Anterior cingulate cortex (tissue), 58 donors: ENCODE results near the gene FOXL2.

Source experiments
- DNase-seq, 58 donors: peaks; one replicate each; lab custom pipeline; 2025; lab: John Stamatoyannopoulos, UW

Gene FOXL2

GRCh38 chr3:138946663-138947494 is at the start of gene FOXL2, which contains the start of gene FOXL2NB:
Gene FOXL2 (minus strand): TSS chr3:138947137. CDS start chr3:138946722, 415 bp downstream.
Gene FOXL2NB (plus strand): TSS chr3:138947217. CDS start chr3:138947365, 148 bp downstream.
- DNase-seq = no peak

- no peak for DNase-seq
Observed at GRCh38 chr3:138995706-138996105, 48.8 kb upstream of the FOXL2 start.

GRCh38 chr3:138987181-138987580 is 40.2 kb upstream of the FOXL2 start:
- no peak for DNase-seq

DNA sequence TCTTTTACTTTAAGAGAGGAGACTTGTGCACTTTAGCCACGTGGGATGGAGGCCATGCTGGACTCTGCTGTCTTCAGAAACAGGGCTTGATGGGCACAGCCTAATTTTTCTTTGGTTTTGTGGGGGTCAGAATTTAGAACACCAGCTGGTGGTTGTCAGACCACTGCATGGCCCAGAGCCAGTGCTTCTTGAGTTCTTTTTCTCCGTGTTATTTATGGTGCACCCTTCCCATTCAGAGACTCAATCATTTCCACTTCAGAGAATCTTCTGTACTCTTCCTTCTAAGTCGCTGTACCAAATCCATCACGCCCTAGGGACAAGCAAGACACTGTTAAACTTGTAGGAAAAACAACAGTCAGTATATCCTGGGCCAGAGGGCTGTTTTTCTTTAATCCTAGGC is 39.0 kb upstream of the FOXL2 start:
- no peak for DNase-seq

GRCh38 chr3:138984816-138985215 is 37.9 kb upstream of the FOXL2 start:
- no peak for DNase-seq

GRCh38 chr3:138976047-138976446 is 29.1 kb upstream of the FOXL2 start:
- DNase-seq = no peak

DNA sequence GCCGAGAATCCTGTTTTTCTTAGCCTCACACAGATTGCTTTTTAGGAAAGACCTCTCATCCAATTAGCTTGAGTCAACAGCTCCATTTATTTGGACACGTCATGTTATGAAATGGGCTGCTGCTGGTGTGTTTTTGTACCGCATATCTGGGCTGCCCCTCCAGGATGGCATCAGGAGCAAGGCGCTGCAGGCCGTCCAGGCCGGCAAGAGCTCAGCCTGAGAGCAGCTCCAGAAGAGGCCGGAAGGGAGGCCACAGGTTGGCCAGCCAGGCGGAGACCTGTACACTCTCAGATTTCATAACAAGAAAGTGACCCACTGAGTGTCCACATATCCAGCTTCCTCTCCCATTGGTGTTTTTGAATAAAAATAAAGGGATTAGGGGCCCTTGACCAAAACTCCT is 28.4 kb upstream of the FOXL2 start:
- DNase-seq = no peak

- DNase-seq = no peak
Observed at GRCh38 chr3:138974462-138974861, 27.5 kb upstream of the FOXL2 start.

DNA sequence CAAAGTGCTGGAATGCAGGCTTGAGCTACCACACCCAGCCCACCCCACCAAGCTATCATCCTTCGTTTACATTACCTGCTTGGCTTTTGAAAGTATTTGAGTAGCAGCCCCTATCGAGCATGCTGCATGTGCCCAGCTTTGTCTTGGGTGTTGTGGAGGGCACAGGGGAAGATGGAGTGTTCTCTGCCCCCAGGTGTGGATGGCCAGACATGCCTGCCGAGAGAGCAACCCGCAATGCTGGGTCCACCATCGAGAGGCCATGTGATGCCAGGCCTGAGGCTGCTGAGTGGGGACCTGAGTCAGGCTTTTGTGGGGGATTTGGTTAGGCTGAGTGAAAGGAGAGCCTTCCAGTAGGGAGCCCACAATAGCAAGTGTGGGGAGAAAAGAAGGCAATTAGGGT is 26.0 kb upstream of the FOXL2 start:
- DNase-seq = no peak

GRCh38 chr3:138971766-138972320 is 24.9 kb upstream of the FOXL2 start:
- DNase-seq = no peak

DNA sequence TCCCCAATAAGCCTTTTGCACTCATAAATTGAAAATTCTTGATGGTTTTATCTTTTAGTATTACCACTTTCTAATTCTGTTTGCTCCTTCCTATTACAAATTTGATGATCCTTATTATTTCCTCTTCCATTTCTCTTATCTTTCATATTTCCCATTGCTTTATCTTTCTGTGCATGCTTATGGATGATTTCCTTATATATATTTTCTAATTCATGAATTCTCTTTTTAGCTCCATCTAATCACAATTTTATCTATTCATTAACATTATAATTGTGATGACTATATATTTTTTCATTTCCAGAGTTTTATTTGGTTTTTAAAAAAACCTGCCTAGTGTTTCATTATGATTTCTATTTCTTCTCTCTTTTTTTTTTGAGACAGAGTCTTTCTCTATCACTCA is 18.0 kb upstream of the FOXL2 start:
- DNase-seq = no peak

DNA sequence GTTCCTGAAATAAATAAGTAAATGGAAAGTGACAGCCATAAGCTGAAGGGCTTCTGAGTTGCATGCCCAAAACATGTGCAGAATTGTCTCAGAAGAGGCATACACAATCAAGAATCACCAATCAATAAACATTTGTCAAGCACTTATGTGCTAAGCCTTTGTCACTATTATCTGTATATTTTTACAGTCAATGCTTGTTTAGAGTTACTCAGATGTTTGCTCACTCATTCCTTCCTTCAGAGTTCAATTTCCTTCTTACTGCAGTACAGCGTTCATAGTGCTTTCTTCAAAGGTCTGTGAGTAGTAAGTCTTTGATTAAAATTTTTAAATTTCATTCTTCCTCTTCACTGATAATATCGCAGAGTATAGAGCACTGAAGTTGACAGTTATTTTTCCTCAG is 17.3 kb upstream of the FOXL2 start:
- DNase-seq = no peak

GRCh38 chr3:138962854-138963560 is 16.1 kb upstream of the FOXL2 start:
- DNase-seq = no peak

- DNase-seq = no peak
Observed at GRCh38 chr3:138960417-138960852, 13.5 kb upstream of the FOXL2 start.

DNA sequence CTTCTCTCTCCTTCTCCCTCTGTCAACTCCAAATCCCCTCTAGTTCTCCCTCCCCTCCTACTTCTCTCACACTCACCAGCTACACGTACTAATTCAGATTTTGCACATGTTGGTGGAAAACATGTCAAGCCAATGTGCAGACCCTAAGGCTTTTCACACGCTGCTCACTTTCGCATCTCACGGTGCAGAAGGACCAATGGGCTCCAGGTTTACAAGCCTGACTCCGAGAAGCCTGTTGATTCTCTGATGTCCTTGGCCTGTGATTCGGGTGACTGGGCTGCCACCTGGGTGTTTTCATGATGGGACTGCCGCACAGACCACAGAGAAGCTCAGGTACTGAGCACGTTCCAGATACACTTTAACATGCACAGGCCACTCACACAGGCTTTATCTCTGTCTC is 3.8 kb upstream of the FOXL2 start:
- no peak for DNase-seq

DNA sequence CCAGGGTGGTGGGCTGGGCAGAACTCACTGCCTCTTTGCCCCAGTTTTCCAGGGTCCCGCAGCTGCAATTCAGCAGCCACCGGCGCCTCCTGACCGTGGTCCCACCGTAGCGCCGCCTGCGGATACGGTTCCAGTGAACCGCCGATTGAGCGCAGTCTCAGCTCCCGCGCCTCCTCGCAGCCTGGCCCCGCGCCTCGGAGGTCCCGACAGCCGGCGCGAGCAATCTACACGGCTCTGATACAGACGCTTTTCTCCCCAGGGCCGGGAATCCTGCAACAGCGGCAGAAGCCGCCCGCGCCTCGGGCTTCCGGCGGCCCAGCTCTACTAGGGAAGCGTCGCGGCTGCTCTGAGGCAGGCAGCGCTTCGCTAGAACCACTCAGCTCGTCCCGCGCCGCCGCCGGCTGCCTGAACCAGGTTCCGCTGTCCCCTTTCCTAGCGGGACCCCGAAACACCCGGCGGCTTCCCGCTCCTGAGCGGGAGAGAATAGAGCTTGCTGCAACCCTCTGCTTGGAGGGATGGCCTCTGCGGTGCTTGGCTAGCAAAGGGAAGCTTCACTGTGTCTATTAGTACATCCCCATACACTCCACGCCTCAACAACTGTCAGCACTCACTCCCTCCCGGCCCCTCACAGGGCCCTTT is 3.2 kb upstream of the FOXL2 start:
- peak in 2 of 58 donors; percentile 6 to 15 for DNase-seq

- DNase-seq = no peak
Observed at GRCh38 chr3:138949445-138950005, 2.6 kb upstream of the FOXL2 start.

DNA sequence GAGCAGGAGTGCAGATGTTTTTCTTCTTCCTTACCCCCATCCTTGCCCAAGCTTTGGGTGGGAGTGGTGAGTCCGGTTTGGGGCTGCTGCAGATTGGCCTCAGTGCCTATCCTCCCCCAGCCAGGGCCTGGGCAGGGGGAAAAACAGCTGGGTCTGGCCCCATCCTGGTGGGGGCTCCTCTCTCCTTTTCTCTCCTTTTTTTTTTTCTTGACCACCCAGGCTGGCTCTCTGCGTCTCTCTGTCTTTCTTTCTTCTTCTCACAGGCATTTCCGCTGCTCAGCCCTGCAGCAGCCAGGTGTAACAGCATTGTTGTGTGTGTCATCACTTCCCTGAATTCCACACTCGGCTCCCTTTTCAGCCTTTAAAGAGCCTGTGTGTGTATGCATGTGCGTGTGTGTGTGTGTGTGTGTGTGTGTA is 2.1 kb upstream of the FOXL2 start:
- no peak for DNase-seq

DNA sequence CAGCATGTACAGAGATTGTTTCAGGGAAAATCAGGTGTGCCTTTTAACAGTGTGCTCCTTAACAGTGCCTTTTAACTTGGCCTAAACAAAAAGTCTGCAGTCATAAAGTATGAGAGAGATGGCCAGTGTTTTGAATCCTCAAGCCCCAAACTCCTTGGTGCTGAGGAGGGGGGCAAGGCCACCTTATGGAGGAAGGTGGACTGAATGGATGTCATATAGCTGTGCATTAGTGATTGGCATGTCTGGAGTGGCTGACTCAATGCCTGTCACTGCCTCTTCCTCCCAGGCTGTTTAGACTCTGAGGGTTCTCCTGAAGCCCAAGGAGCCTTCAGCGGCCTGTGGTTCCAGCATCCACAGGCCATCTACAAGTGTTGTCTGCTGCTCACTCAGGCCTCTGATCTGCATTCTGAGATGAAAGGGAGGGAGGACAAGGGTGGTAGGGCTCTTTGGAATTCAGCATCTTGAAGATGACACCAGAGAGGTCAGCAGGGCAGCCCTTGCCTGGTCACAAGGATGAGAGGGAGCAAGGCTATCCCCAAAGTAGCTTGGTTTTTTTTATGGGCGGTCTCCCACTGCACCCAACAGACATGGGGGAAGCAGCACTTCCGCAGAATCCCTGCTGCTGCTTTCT is 1.5 kb upstream of the FOXL2 start:
- DNase-seq = no peak

DNA sequence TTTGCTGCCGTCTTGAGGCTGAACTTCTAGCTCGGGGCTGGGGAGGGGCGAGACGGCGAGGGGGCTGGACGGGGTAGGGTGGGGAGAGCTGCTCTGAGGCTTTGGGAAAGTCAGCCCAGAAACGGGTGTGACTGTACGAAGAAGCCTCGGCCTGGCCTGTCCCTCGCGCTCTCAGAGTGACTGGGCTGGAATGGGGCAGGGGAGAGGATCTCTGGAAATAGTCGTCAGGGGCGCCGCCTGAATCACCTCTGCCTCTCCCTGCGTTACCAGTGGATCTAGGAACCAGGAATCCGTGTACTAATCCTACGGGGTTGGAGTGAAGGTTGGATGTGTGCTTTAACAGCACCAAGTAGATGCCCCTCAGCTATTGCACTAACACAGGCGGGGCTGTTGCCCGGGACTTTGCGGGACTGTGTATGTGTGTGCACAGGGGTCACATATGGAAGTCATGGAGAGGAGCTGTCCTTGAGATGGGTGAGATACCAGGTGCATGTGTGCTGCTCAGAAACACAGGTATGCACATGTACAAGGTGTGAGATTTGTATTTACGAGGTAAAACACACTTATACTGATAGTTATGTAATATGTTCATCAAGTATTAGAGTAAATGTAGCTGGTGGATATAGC is 671 bp upstream of the FOXL2 start:
- no peak for DNase-seq
